Heart left ventricle (tissue), 16 donors: ENCODE measurements around the gene ZBTB45. TPM values are rescaled to one million over a fixed set of nuclear protein-coding genes. Genes with fewer than 3 reads are reported as not detected.
A peak's percentile ranks its signal among the peaks of the same experiment; 100 is the strongest.

Experiments
- ATAC-seq, 4 donors: fragments of 200-7000 bp; cut with Tn5 transposase; one replicate each; pipeline ENCODE4 v1.9.1; 2020 to 2022; ENCODE audit warnings: moderate library complexity in 4 of 4, mild to moderate bottlenecking in 3 of 4, moderate number of reproducible peaks in 1 of 4
- DNase-seq, 5 donors: peaks; one replicate each; pipeline ENCODE4 v3.0.0-alpha.2; 2020
- H3K27ac ChIP-seq, 12 donors: fragments of 200-600 bp; sonication (generic) in 4 of 12; one replicate each; pipeline versions ENCODE4 v1.5.0 to v1.8.0; 2016 to 2022; ENCODE audit warnings: mild to moderate bottlenecking in 2 of 12
- H3K27me3 ChIP-seq, 9 donors: fragments of 200-600 bp; sonication (generic) in 2 of 9; one replicate each; pipeline versions ENCODE4 v1.5.1 to v1.8.0; 2016 to 2022; ENCODE audit warnings: mild to moderate bottlenecking in 3 of 9
- H3K36me3 ChIP-seq, 9 donors: fragments of 200-600 bp; sonication (generic) in 2 of 9; one replicate each; pipeline versions ENCODE4 v1.5.0 to v1.8.0; 2018 to 2022; ENCODE audit warnings: mild to moderate bottlenecking in 2 of 9
- H3K4me1 ChIP-seq, 12 donors: fragments of 200-600 bp; sonication (generic) in 4 of 12; one replicate each; pipeline versions ENCODE4 v1.5.0 to v1.8.0; 2016 to 2022; ENCODE audit warnings: mild to moderate bottlenecking in 3 of 12
- H3K4me3 ChIP-seq, 12 donors: fragments of 200-600 bp; sonication (generic) in 4 of 12; one replicate each; pipeline versions ENCODE4 v1.5.0 to v1.8.0; 2017 to 2022; ENCODE audit warnings: mild to moderate bottlenecking in 9 of 12, moderate library complexity in 4 of 12
- H3K9me3 ChIP-seq, 12 donors: fragments of 200-600 bp; sonication (generic) in 4 of 12; one replicate each; pipeline versions ENCODE4 v1.5.0 to v1.8.0; 2016 to 2022; ENCODE audit warnings: mild to moderate bottlenecking in 1 of 12
- POLR2A ChIP-seq, 2 donors: fragments of 450-650 bp; IDR thresholded peaks; one replicate each; pipeline ENCODE4 v1.6.1; 2017; ENCODE audit warnings: antibody characterized with exemption in 2 of 2, mild to moderate bottlenecking in 2 of 2, moderate library complexity in 2 of 2
- WGBS, 4 donors: extraction: QIAGEN DNeasy Blood & Tissue Kit in 2 of 4; methylation state at CpG; one replicate each; pipeline versions ENCODE4 v1.1.5 to v1.1.7; 2013 to 2018; 5-methylcytosine and 5-hydroxymethylcytosine counted together
- intact Hi-C, 10 donors: fragments of 100-400 bp; cut with DNase I; formaldehyde crosslinking; loops; one replicate each; pipeline versions ENCODE4 v1.11.1 to v1.14.2; 2022
- polyA plus RNA-seq, 2 donors: library from polyadenylated mRNA; stranded (reverse); fragments of 200-250 nt; gene quantifications; one replicate each; pipeline ENCODE4 v1.2.3, GENCODE V29; 2013
- total RNA-seq, 9 donors: library from RNA; depleted of rRNA in 2 of 9; stranded (reverse); fragments of >200 nt in 2 of 9; fragmentation: NEBNext Ultra II Directional in 3 of 9; extraction: Animal tissue kit (Norgen Biotek cat#: 25700) in 3 of 9; gene quantifications; one replicate each; pipeline versions ENCODE4 v1.1.0 to v1.2.4, GENCODE V29; 2016 to 2023
- TF ChIP-seq, protein P1 (sequence below), 12 donors: fragments of 200-600 bp; sonication (generic) in 4 of 12; IDR thresholded peaks; one replicate each; pipeline versions ENCODE4 v1.5.0 to v1.8.0; 2018 to 2022; ENCODE audit warnings: antibody characterized with exemption in 12 of 12, mild to moderate bottlenecking in 5 of 12
- donor health status: ischemic (EF 13 %, LVEDD 7.1; RV severe dilation, severe dysfunction).
- donor health status: healthy with polysubstance abuse.
- donor health status: DM: no; HTN: yes; CAD: no.
- donor health status: DM: no; HTN: no; CAD: no.
- donor health status: ischemic (EF 25% LVEDD 6.9; RV normal size, moderate dysfunction).
- donor health status: ischemic (EF 25% LVEDD 5.7; RV mildly dilated, moderate dysfunction).
- donor health status: healthy.
- donor health status: DM: yes; HTN: yes; CAD: no.
- donor health status: ischemic (EF 35%, LVEDD 5.7; RV mildly dilated, moderate dysfunction).
- donor health status: nonischemic (EF 11% LVEDD 7.7; RV severe dilation, severe dysfunction).
- donor health status: DM: yes; HTN: yes; CAD: no.
- donor health status: PGD.
- donor health status: ischemic (EF 29% LVEDD 5.4; RV normal size, mild dysfunction).
- donor health status: nonischemic (EF 23%, LVEDD 6.1; RV moderate dilation, normal function).

Gene ZBTB45
- total and polyA plus RNA-seq, 11 donors = 6.9 to 13.4 (median 10.4) TPM

DNA sequence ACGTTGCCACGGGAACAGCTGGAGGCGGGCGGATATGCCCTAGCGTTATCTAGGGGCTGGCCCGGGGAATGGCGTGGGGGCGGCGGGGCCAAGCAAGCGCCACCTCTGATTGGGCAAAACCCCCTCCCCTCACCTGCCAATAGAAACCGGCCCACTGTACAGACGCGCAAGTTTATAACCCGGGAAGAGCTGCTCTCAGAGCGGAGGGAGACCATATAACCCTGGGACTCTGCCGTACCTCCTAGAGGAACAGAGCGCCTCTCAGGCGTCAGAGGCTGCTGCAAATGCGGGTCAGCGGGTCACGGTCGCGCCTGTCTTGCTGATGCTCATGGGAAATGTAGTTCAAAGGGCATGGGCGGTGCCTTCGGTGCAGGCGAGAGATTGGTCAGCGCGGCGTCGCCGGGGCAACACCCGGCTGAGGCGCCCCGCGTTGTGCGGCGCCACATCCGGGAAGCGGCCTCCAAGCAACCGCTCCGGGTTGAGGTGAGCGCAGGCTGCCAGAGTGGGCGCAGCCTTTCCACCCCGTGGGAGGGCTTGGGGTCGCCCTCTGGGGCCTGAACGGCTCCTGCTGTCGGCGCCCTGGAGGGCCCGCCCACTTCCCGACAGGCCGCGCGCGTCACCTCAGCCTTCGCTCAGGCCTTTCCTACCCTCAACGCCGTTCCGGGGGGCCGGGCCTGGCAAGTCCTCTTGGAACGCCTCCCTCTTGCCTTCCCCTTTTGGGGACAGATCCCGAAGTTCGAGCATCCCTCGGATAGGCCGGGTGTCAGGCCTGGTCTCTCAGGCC is 43.7 kb downstream of the ZBTB45 start, which contains the start of gene ZNF446:
Gene ZNF446 (plus strand): TSS at position 639 of the 784 bp plus-strand sequence. CDS start 867 bp downstream, outside the sequence.
- H3K4me3 ChIP-seq = peak within 1 kb of the TSS; percentile 36 to 87 (median 72)
- DNase-seq (peak; percentile 96 to 98 (median 97)), ATAC-seq (peak; percentile 93 to 95 (median 94))
- peaks cover 0 to 25% (median 14%) of the 10 kb centered on the region in 12 donors for H3K4me1 ChIP-seq
- peak within 1 kb of the TSS; percentile 65 to 93 (median 90) for H3K27ac ChIP-seq
- 0 to 1% (median 0%) methylated on average over 33 to 64 of the region's 64 CpGs for WGBS, 4 donors
- peaks cover 0 to 43% (median 33%) of the 10 kb centered on the region in 9 donors for H3K36me3 ChIP-seq
- no peaks in the 10 kb centered on the region for H3K9me3 ChIP-seq
- TF ChIP-seq, protein P1, sequence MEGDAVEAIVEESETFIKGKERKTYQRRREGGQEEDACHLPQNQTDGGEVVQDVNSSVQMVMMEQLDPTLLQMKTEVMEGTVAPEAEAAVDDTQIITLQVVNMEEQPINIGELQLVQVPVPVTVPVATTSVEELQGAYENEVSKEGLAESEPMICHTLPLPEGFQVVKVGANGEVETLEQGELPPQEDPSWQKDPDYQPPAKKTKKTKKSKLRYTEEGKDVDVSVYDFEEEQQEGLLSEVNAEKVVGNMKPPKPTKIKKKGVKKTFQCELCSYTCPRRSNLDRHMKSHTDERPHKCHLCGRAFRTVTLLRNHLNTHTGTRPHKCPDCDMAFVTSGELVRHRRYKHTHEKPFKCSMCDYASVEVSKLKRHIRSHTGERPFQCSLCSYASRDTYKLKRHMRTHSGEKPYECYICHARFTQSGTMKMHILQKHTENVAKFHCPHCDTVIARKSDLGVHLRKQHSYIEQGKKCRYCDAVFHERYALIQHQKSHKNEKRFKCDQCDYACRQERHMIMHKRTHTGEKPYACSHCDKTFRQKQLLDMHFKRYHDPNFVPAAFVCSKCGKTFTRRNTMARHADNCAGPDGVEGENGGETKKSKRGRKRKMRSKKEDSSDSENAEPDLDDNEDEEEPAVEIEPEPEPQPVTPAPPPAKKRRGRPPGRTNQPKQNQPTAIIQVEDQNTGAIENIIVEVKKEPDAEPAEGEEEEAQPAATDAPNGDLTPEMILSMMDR (IDR thresholded peaks at IDR 0.05) = peak in 2 of 12 donors; percentile 6 to 15
- TF ChIP-seq POLR2A (IDR thresholded peaks at IDR 0.05) = peak in 1 of 2 donors; percentile 59
- no peaks in the 10 kb centered on the region for H3K27me3 ChIP-seq
- intact Hi-C loops = loop anchor here in 2 of 10 donors (1.0 kb wide), 1 partner anchor 23 kb away; no protein-coding TSS in a partner anchor

DNA sequence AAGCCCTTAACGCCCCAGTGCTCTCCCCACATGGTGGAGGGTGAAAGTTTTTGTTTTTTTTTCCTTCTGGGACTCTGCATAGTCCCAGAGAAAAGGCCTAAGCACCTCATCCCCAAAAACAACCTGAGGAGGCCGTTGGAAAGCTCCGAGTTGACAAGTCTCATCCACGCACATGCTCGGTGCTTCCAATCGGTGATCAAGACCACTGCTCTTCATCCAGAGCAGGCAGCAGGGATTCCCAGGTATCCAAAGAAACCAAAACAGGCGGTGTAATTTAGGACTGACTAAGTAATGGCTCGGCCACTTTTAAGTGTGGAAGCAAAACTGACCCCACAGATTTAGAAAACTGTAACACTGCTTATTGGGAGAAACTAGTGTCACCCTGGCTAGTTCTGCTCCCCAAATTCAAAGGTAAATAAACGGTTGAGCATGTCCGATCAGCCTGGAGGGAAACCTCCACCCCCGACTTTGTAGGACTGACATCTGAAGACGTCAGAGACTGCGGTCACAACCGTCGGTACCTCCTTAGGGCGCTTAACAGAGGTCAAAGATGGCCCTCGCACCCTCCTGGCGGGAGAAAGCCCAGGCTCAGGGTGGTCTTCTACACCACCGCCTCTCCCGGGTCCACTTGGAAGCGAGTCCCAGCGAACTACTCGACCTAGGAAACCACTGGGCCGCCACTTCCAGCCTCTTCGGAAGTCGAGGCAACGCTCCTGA is 44.5 kb downstream of the ZBTB45 start:
- peaks cover 0 to 41% (median 31%) of the 10 kb centered on the region in 9 donors for H3K36me3 ChIP-seq
- no peak for DNase-seq
- peak overlapping the region; percentile 36 to 87 (median 72) for H3K4me3 ChIP-seq
- WGBS, 4 donors = 23 to 25% (median 24%) methylated on average over 27 of the region's 27 CpGs
- no peak for ATAC-seq
- no peaks in the 10 kb centered on the region for H3K27me3 ChIP-seq
- no peaks in the 10 kb centered on the region for H3K9me3 ChIP-seq
- H3K27ac ChIP-seq = peak overlapping the region; percentile 65 to 93 (median 90)
- H3K4me1 ChIP-seq = peaks cover 0 to 25% (median 14%) of the 10 kb centered on the region in 12 donors
- no peak for TF ChIP-seq POLR2A (IDR thresholded peaks at IDR 0.05)
- TF ChIP-seq, protein P1 (IDR thresholded peaks at IDR 0.05) = no peak
- intact Hi-C loops = no loop called here

DNA sequence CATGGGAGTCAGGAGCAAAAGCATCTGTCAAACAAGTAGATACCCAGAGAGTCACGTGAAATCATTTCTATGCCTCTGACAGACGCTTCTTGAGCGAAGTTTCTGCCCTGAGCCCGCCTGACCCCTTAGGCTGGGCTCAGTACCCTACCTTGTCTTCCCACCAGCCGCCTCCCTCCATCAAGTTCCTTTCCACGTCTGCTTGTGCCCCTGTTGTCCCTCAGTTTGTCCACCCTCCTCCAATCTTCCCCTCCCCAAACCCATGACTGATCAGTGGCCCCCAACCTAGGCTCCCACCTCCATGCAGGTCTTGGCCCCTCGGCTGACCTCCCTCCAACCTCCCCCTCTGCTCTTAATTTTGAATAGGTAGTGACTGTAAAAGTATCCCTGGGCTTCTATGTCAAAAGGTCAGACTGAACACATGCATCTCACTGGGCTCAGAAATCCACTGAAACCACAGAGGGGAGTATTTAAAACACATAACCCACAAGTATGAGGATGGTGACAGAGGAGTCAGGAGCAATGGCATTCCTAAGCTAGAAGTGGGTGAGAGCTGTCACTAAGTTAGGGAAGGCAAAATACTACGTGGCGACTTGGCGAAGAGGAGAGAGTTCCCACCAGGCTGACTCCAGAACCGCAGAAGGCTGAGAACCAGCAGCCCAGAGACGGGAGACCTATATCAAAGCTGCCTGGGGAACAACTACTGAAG is 45.2 kb downstream of the ZBTB45 start:
- H3K4me1 ChIP-seq = peaks cover 0 to 25% (median 14%) of the 10 kb centered on the region in 12 donors
- 84 to 92% (median 88%) methylated on average over 12 of the region's 12 CpGs for WGBS, 4 donors
- no peaks in the 10 kb centered on the region for H3K27me3 ChIP-seq
- no peak overlapping the region for H3K4me3 ChIP-seq
- no peak for DNase-seq
- H3K27ac ChIP-seq = peak overlapping the region in 1 of 12 donors; percentile 93
- TF ChIP-seq POLR2A (IDR thresholded peaks at IDR 0.05) = no peak
- TF ChIP-seq, protein P1 (IDR thresholded peaks at IDR 0.05) = no peak
- intact Hi-C loops = no loop called here
- H3K9me3 ChIP-seq = no peaks in the 10 kb centered on the region
- H3K36me3 ChIP-seq = peaks cover 0 to 45% (median 34%) of the 10 kb centered on the region in 9 donors
- ATAC-seq = no peak
